Activated CD8-positive, alpha-beta memory T cell treated with anti-CD3 and anti-CD28 coated beads for 48 hours (primary cell): ENCODE measurements around the gene DCTN2.

Source experiments
- DNase-seq, 3 experiments: peaks; one replicate each; pipeline ENCODE4 v3.0.0-alpha.2; 2020; ENCODE audit warnings: low read depth in 2 of 3, low spot score in 2 of 3

DCTN2 gene

DNA sequence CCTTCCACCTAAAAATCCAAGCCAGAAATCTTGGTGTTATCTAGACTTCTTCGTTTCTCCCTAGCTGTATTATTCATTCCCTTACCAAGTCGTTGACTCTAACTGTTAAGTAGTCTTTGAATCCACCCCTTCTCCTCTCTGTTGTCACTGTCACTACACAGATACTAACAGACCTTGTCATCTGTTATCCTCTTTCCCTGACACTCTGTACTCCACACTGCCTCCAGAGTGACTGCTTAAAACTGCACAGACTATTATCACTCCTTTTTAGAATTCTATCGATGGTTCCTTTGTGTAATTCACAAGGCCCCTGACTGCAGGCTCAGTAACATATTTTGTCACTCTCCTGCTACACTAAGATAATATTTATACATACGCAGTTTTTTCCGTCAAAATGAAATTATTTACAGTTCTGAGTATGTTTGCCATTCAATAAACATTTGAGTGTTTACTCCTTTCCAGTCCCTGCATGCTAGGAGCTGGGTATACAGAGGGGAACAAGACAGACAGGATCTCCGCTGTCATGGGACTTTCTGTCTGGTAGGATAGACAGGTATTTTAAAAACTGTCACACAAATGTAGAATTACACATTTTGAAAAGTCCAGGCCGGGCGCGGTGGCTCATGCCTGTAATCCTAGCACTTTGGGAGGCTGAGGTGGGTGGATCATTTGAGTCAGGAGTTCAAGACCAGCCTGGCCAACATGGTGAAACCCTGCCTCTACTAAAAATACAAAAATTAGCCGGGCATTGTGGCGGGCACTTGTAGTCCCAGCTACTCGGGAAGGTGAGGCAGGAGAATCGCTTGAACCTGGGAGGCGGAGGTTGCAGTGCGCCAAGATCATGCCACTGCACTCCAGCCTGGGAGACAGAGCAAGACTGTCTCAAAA lies 55.4 kb downstream of the DCTN2 start:
- DNase-seq: no peak

DNA sequence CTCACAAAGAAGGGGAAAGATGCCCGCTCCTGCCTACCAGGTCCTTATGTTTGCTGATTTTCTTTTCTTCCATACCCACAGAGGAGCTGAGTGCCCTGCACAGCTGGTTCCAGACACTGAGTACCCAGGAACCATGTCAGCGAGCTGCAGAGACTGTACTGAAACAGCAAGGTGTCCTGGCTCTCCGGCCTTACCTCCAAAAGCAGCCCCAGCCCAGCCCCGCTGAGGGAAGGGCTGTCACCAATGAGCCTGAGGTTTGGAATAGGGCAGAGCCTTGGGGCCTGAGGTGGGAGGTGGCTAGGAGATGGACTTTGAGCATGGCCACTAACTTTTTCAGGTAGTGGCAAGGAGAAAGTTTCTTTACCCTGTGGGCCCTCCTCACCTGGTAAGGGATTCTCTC lies 56.9 kb downstream of the DCTN2 start:
- DNase-seq: no peak

GRCh38 chr12:57489157-57489641 lies 57.8 kb downstream of the DCTN2 start:
- no peak for DNase-seq

- no peak for DNase-seq
Measured at GRCh38 chr12:57488402-57489156, 58.4 kb downstream of the DCTN2 start.

DNA sequence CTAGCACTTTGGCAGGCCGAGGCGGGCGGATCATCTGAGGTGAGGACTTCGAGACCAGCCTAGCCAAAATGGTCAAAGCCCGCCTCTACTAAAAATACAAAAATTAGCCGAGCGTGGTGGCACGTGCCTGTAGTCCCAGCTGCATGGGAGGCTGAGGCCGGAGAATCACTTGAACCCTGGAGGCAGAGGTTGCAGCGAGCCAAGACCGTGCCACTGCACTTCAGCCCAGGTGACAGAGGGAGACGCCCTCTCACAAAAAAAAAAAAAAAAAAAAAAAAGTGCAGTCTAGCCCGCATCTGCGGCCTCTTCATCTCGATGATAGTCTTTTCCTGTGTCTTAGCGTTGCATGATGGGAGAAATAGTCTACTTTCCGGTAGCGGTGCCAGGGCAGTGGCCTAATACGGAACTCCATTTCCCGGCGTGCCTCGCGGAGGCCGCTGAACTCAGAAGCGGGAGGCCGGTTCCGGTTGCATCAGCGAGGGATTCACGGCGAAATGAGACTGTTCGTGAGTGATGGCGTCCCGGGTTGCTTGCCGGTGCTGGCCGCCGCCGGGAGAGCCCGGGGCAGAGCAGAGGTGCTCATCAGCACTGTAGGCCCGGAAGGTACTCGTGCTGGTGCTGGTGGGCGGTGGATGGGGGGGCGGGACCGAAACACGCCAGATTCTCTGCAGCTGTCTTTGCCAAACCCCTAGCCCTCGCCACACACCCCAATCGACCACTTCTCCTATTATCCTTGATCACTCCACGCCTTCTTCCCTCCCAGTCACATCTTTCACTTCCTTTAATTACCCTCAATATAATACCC lies 59.2 kb downstream of the DCTN2 start, which contains the start of gene MARS1:
Gene MARS1 (plus strand): TSS at position 472 of the 805 bp plus-strand sequence. CDS start 23 bp downstream, at position 495.
- peak in 2 of 3 experiments; percentile 80 to 83 for DNase-seq

DNA sequence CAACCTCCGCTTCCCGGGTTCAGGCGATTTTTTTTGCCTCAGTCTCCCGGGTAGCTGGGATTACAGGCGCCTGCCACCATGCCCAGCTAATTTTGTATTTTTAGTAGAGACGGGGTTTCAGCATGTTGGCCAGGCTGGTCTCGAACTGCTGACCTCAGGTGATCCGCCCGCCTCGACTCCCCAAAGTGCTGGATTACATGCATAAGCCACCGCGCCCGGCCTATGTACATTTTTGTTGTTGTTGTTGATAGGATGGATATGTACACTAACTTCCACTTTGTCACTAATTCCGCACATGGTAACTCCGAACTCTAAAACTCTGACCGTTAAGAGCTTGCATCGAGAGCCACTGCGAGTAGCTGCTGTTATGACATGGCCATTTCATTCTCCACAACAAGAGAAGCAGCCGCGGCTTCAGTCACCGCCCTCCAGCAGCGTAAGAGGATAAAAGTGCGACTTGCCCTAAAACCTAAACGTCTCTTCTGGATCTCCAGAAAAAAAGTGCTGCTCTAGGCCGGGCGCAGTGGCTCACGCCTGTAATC lies 59.9 kb downstream of the DCTN2 start:
- DNase-seq: no peak

DNA sequence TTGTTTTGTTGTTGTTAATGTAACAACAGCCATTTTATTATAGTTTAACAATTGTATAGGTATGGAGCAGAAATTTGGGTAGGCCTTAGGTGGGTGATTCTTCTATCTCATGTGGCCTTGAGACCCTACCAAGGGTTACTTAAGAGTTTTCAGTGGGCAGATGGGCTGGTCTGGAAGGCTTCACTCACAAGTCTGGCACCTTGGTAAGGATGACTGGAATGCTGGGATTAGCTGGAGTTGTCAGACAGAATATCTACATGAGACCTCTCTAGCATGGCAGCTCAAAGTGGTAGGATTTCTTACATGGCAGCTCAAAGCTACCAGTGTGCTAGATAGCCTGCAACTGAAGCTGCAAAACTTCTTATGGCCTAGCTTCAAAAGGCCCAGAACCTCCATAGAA lies 61.3 kb downstream of the DCTN2 start:
- no peak for DNase-seq

DNA sequence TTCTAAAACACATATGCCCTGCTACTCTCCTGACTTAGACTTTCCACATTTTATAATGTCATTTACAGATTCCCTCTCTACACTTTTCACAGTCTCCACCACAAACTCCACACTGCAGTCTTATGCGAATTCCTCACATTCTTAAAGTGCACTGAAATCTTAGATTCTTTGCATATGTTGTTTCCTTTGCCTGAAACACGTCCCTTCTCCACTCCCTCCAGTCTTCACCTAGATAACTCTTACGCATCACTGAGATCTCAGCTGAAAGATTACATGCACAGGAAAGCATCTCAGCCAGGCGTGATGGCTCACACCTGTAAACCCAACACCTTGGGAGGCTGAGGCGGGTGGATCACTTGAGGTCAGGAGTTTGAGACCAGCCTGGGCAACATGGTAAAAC lies 63.5 kb downstream of the DCTN2 start:
- no peak for DNase-seq

- no peak for DNase-seq
Measured at GRCh38 chr12:57481671-57482070, 65.3 kb downstream of the DCTN2 start.
